HG03469 (cell line): ENCODE data around the gene MC5R.
"Not testable (repeated sequence)": the region's sequence is repeated elsewhere in the genome, so short reads cannot be mapped to it uniquely, and the experiment has no call there.

Experiments used
- ATAC-seq: cut with Tn5 transposase; IDR thresholded peaks from one replicate; pipeline ENCODE4 v1.9.1; 2021; ENCODE audit warnings: mild to moderate bottlenecking, moderate library complexity, moderate number of reproducible peaks; ENCODE audit not compliant: unreplicated experiment

Gene MC5R

DNA sequence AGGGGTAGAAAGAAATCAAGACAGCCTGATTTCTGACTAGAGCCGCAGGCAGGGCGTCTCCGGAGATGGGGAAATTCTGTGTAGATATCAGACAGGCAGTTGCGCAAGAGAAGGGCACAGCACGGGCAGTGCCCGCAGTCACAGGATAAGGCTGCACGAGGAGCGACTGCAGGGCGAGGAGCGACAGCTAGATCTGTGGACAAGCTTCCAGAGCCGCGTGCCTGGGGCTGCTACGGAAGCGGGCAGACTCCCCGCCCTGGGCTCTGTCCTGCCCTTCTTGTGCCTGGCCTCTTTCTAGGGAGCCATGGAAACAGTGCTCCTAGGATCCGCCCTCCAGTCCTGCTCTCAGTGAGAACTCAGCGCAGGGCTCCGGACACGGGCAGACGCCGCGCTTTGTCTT is 12.6 kb downstream of the MC5R start:
- ATAC-seq: no peak

GRCh38 chr18:13849791-13850190 is 25.8 kb downstream of the MC5R start:
- no peak for ATAC-seq

- ATAC-seq: not testable (repeated sequence)
These were observed 38.9 kb downstream of the MC5R start for GRCh38 chr18:13862898-13863297.

DNA sequence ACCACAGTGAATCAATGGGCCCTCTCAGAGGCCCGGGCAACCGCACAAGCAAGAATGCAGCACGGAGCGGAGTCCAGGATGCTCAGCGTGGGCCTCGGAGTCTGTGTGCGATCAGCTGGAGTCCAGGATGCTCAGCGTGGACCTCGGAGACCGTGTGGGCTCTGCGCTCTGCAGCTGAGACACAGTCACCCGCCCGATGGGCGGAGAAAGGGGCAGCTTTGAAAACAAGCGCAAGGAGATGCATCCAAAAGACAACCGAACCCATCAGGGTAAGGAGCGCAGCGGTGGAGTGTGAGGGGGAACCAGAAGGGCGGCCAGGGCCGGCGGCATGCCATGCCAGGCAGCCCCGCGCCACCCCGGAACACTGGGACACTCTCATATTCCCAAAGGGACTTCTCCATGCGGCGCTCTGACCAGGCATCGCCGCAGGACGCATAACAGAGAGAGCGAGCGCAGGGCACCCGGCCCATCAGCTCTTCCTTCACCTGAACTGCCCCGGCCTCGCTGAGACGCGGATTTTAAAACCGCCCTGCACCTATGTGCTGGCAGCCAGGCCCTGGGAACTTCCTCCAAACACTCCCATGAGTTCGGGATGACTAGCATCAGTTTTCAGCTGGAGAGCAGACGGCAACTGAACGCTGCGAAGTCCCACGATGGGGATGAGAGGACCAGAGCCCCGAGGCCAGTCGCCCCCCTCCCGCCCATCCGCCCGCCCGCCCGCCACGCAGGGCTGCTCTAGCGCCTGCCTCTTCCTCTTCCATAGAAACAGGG is 44.7 kb downstream of the MC5R start:
- no peak for ATAC-seq

GRCh38 chr18:13871701-13872100 is 47.8 kb downstream of the MC5R start:
- ATAC-seq: no peak

- ATAC-seq: no peak
These were observed 48.4 kb downstream of the MC5R start for GRCh38 chr18:13872373-13872772.

DNA sequence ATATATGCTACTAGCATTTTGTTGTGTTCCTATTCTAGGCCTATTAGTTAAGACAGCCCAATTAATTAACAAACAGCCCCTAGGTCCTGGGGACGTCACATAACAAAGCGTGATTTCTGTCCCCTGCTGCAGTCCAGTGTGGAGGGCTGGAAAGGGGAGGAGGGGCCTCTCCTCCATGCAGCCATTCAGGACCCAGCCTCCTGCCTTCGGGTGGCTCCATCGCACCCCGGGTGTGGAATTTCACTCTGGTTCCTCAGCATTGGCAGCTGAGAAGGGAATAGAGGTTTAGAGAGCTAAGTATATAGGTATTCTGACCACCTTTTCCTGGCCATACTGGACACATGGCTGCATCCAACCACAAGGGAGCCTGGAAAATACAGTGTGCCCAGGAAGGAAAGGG is 49.0 kb downstream of the MC5R start:
- ATAC-seq: no peak

GRCh38 chr18:13874558-13874957 is 50.6 kb downstream of the MC5R start:
- ATAC-seq: no peak
